GM10266 (cell line): Measurements from ENCODE around the gene GPR101.

ENCODE experiments used
- DNase-seq: peaks from one replicate; pipeline ENCODE4 v3.0.0; 2012; ENCODE audit errors: extremely low spot score
- TF ChIP-seq, protein P1 (sequence below): IDR thresholded peaks from 2 replicates; pipeline ENCODE4 v1.5.1; 2012; ENCODE audit warnings: mild to moderate bottlenecking, low read depth; ENCODE audit not compliant: control insufficient read depth, insufficient read depth; ENCODE audit errors: missing control alignments

The GPR101 gene

DNA sequence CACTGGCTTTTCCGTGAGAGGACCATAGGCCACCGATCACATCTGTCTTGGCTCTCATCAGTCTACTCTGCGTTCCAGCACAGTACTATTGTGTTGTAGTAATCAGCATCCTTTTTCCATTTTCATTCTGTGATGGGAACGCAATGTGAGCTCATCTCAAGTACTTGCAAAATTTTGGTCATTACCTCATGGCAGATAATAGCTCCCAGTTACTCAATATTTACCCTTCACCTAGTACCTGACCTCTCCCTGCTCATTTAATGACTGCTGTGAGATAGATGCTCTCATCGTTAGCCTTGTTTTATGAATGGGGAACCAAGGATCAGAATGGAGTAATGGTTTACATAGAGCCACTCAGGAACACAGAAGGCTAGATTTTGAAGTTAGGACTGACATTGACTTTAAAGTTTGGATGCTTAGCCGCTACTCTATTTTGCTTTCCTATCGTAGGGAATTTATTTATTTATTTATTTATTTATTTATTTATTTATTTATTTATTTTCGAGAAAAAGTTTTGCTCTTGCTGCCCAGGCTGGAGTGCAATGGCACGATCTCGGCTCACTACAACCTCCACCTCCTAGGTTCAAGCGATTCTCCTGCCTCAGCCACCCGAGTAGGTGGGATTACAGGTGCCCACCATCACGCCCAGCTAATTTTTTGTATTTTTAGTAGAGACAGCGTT is 6.5 kb upstream of the GPR101 start:
- TF ChIP-seq, protein P1, sequence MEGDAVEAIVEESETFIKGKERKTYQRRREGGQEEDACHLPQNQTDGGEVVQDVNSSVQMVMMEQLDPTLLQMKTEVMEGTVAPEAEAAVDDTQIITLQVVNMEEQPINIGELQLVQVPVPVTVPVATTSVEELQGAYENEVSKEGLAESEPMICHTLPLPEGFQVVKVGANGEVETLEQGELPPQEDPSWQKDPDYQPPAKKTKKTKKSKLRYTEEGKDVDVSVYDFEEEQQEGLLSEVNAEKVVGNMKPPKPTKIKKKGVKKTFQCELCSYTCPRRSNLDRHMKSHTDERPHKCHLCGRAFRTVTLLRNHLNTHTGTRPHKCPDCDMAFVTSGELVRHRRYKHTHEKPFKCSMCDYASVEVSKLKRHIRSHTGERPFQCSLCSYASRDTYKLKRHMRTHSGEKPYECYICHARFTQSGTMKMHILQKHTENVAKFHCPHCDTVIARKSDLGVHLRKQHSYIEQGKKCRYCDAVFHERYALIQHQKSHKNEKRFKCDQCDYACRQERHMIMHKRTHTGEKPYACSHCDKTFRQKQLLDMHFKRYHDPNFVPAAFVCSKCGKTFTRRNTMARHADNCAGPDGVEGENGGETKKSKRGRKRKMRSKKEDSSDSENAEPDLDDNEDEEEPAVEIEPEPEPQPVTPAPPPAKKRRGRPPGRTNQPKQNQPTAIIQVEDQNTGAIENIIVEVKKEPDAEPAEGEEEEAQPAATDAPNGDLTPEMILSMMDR: no peak
- no peak for DNase-seq

GRCh38 chrX:137034508-137034872 is 695 bp upstream of the GPR101 start:
- TF ChIP-seq, protein P1: no peak
- DNase-seq: no peak

- no peak for DNase-seq
- TF ChIP-seq, protein P1: no peak
These were observed 688 bp downstream of the GPR101 start for GRCh38 chrX:137032841-137033773.

DNA sequence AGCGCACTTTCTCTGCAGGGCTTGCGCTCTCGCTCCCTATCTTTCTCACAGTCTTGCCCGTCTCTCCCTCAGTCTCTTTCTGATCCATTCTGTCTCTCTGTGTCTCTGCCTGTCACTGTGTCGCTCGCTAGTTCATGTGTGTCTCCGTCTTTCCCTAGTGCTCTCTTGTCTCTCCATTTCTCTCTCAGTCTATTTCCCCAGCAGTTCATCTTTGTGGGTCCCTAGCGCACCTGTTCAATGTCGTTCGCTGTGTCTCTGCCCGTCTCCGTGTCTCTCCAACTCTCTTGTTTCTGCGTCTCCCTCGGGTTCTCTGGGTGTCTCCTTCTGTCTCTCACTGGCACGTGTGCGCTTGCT is 1.5 kb downstream of the GPR101 start:
- DNase-seq: no peak
- TF ChIP-seq, protein P1: no peak

- TF ChIP-seq, protein P1: no peak
- DNase-seq: peak; percentile 64
These were observed 2.1 kb downstream of the GPR101 start for GRCh38 chrX:137031517-137032340.

DNA sequence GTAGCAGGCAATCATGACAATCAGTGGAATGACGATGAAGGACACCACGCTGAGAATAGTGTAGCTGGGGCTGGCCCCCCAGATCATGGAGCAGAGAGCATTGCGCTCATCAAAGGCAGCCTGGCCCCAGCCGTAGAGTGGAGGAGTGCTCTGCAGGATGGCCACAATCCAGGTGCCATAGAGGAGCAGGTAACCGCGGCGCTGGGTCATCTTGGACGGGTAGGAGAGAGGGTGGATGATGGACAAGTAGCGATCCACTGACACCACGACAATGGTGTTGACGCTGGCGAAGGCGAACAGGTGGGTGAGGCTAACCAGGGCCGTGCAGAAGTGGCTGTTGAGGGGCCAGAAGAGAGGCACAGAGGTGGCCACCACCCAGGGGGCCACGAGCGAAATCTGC is 2.8 kb downstream of the GPR101 start:
- TF ChIP-seq, protein P1: no peak
- no peak for DNase-seq
